Islet of Langerhans (tissue), 1 donor: ENCODE results near the gene C6orf58.

ENCODE experiments used
- FAIRE-seq: peaks from one replicate; lab custom pipeline; 2011; peaks lifted over from hg19 to GRCh38; lab: Jason Lieb, UNC

C6orf58 gene

GRCh38 chr6:127576874-127577273, at the start of gene C6orf58:
C6orf58 (plus strand) TSS chr6:127577174; CDS start chr6:127577186, 12 bp downstream.
- FAIRE-seq = no peak

GRCh38 chr6:127533011-127533410, 44.0 kb upstream of the C6orf58 start:
- FAIRE-seq = no peak

DNA sequence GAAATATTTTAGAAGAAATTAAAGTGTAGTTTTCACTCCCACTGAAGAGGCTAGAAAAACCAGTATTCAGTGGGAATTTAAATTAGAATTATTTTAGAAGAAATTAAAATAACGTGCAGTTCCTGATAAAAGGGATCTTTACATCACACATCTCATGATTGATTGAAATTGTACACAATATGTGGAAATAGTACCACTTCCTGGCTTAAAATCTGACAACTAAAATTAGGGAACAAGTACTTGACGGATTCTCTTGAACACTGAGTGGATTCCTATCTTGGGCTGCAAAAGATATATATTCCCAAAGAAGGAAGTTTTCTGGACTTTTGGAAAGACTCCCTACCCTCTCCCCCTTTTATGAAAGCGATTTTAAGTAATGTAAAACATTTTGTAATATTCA, 43.2 kb upstream of the C6orf58 start:
- FAIRE-seq = no peak

GRCh38 chr6:127538750-127539264, 38.2 kb upstream of the C6orf58 start:
- no peak for FAIRE-seq

GRCh38 chr6:127539272-127539671, 37.7 kb upstream of the C6orf58 start:
- FAIRE-seq = peak; percentile 96

GRCh38 chr6:127547215-127547614, 29.8 kb upstream of the C6orf58 start:
- FAIRE-seq = no peak

DNA sequence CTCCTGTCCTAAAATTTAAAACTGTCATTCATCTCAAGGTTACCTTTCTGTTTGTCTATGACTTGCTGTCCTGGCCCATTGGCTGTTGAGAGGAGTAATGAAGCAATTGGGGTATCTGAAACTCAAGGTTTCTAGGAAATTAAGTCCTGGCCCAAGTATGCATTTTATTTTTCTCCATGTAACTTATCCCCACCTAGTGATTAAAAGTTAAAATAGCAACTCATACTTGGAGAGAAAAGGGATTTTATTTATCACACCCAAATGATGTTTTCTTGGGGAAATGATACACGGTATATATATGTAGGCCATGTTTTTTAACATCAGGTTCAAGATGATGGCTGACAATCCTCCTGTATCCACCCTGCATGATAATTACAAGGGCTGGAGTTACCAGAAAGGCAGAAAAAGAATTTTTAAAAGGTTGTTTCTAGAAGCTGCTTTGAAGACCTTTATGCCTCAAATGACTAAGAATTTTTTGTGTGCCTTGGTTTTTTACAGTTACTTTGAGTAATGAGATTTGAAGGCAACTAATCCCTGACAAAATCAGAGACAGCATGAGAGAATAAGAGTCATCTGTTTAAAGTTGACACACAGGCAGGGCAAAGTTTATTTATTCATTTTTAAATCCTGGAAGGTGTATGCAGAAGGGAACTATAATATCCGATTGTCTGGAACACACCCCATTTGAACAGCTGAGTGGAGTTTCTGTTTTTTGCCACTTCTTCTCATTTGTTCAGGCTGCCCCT, 28.9 kb upstream of the C6orf58 start:
- FAIRE-seq = peak; percentile 60

GRCh38 chr6:127550403-127550802, 26.6 kb upstream of the C6orf58 start:
- no peak for FAIRE-seq

GRCh38 chr6:127554435-127555006, 22.5 kb upstream of the C6orf58 start:
- FAIRE-seq = peak; percentile 55

DNA sequence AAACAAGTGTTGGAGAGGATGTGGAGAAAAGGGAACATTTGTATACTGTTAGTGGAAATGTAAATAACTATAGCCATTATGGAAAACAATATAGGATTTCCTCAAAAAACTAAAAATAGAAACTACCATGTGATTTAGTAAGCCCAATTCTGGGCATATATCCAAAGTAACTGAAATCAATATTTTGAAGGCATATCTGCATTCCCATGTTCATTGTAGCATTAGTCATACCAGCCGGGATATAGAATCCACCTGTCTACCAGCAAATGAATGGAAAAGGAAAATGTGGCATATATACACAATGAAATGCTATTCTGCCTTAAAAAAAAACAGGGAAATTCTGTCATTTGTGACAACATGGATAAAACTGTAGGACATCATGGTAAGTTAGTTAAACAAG, 15.3 kb upstream of the C6orf58 start:
- FAIRE-seq = peak; percentile 73

DNA sequence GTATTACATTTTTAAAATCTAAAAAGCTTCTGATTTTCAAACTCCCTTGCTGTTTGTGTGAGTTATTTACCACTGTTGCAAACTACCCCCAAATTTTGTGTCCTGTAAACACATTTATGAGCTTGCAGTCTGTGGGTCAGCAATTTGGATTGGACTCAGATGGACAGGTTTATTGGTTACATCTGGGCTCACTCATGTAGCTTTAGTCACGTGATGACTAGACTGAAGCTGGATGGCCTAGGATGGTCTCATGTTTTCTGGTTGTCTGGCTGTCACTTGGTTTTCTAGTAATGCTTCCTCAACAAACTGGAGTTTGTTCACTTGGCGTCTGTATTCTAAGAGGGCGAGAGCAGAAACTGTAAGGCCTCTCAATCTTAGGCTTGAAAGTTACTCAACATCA, 12.2 kb upstream of the C6orf58 start:
- no peak for FAIRE-seq

GRCh38 chr6:127566119-127566518, 10.9 kb upstream of the C6orf58 start:
- FAIRE-seq = no peak

DNA sequence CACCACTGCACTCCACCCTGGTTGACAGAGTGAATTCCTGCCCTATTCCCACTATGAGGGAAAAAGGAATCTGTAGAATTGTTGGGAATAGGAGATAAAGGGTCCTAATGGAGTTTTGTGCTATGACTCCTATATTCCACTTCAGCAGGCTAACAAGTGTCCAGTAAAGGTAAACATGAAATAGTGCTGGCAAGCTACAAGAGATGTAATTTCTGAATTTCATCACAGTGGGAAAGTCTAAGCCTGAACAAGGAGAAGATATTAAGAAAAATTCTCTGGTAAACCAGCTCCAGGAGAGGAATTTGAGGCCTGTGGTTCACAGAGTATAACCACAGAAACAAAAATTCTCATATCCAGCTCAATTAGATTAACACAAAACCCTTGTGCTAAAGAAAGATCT, 10.3 kb upstream of the C6orf58 start:
- no peak for FAIRE-seq

- FAIRE-seq = no peak
Observed at GRCh38 chr6:127567476-127567875, 9.5 kb upstream of the C6orf58 start.

DNA sequence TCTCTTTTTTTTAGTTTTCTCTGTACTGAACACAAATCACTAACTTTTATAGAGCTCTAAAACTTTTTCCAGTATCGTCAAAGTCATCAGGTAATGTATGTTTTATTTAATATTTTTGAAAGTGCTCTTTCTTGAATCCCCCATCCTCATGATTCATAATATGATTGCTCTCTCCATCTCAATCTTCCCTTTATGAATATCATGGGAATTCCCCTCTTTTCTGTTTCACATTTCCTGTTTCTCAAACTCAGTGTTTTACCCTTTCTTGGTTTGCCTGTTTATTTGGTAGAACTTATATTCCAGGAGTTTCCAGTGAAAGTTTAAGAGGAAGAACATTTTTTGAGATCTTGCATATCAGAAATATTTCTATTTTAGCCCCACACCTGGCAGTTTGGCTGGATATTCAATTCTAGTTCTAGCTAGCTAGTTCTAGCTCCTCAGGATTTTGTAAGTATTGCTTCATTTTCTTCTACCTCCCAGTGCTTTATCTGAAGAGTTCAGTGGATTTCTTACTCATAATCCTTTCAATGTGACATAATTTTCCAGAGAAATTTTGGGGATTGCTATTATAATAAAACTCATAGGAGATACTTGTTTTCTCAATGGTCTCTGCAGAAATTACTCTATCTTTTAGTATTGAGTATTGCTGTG, 6.1 kb upstream of the C6orf58 start:
- no peak for FAIRE-seq

- FAIRE-seq = no peak
Observed at GRCh38 chr6:127578900-127579299, 1.9 kb downstream of the C6orf58 start.

GRCh38 chr6:127581576-127581975, 4.6 kb downstream of the C6orf58 start:
- no peak for FAIRE-seq

GRCh38 chr6:127582777-127583462, 5.9 kb downstream of the C6orf58 start:
- FAIRE-seq = no peak

DNA sequence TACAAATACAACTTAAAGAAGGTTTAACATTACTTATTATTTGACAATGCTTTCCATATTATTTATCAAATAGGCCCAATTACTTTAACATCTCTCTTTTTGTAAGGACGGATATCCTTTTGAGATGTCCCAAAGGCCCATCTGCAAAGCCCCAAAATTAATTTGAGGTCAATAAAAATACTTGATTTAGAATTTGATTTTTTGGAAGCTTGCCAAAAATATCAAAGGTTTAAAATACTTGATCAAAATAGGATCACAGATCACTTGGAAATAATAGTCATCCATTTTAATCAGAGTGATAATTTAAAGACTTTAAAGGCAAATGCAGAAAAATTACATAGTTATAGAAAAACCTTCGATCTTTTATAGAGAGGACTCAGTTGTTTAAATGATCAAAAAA, 8.1 kb downstream of the C6orf58 start:
- peak; percentile 76 for FAIRE-seq

GRCh38 chr6:127586372-127586771, 9.4 kb downstream of the C6orf58 start:
- no peak for FAIRE-seq

DNA sequence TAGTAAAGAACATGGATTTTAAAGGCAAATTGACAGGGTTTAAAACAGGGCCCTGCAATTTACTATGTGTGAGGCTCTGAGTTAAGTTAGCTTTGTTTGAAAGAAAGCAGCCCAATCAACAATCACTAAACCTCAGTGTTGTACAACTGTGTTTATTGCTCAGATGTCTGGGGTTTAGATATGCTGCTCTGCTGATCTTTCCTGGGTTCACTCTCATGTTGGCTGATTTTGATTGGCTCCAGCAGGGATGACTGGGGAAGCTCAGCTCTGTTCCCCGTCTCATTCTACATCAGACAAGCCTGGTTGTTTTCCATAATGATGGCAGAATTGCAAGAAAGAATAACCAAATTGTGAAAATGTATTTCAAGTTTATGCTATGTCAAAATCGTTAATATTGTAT, 10.9 kb downstream of the C6orf58 start:
- no peak for FAIRE-seq

DNA sequence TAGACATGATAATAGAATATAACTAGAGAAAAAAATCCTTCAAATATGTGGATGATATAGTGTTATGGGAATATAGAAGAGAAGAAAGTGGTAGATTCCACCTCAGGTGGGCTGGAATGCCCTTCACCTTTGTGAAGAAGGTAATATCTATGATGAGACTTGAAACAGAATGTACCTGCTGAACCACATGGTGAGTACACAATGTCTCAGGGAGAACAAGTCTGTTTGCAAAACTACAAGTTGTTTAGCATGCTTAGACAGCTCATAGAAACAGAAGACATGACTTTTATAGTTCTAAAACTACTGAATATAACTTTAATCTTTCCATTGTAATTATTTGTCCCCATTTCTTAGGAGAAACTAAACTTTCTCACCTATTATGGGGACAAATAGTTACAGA, 12.2 kb downstream of the C6orf58 start:
- no peak for FAIRE-seq

- FAIRE-seq = no peak
Observed at GRCh38 chr6:127590344-127590743, 13.4 kb downstream of the C6orf58 start.
